ENCODE measurements around the gene FCSK. TPM values are rescaled to one million over a fixed set of nuclear protein-coding genes. Genes with fewer than 3 reads are reported as not detected.

FCSK gene
- total RNA-seq, 1 donor from 2014 or later, result 12.0 TPM

DNA sequence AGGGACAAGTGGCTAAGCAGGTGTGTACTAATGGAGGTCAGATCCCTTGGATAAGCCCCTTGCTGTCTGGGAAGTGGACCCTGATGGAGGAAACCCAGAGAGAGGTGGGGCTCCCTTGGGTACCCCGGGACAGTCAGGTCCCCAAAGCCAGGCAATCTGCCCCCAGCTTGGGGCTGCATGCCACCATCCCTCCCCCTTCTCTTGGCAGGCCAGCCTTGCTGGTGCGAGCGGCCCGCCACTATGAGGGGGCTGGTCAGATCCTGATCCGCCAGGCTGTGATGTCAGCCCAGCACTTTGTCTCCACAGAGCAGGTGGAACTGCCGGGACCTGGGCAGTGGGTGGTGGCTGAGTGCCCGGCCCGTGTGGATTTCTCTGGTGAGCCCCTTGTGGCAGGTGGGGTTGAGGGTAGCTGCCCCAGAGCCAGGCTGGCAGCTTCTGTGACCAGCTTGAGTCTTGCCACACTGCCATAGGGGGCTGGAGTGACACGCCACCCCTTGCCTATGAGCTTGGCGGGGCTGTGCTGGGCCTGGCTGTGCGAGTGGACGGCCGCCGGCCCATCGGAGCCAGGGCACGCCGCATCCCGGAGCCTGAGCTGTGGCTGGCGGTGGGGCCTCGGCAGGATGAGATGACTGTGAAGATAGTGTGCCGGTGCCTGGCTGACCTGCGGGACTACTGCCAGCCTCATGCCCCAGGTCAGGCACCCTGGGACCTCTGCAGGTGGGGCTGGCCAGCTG, 20.1 kb downstream of the FCSK start:
- Histone ChIP-seq H3K27me3 (ENCODE audit: insufficient read depth, low read length) (no peaks in the 10 kb centered on the region), H3K9ac (ENCODE audit: low read length) (no peak overlapping the region), H2AFZ (ENCODE audit: low read depth, low read length) (no peak overlapping the region), H3K79me2 (ENCODE audit: insufficient read depth, low read length) (no peaks in the 10 kb centered on the region), H3K4me2 (ENCODE audit: low read length) (no peak overlapping the region), H3K4me1 (ENCODE audit: insufficient read depth, low read length) (peaks cover 10% of the 10 kb centered on the region), H3K4me3 (ENCODE audit: insufficient read depth, low read depth, low read length) (no peak overlapping the region), H3K36me3 (ENCODE audit: insufficient read depth, low read length) (no peaks in the 10 kb centered on the region), H3K27ac (ENCODE audit: low read depth, low read length) (no peak overlapping the region), H3K9me3 (ENCODE audit: insufficient read depth, low read depth, low read length) (no peaks in the 10 kb centered on the region), H4K20me1 (ENCODE audit: insufficient read depth, low read length) (no peaks in the 10 kb centered on the region)
- Mint-ChIP-seq H3K9me3 (ENCODE audit: unreplicated experiment) (no peaks in the 10 kb centered on the region), H3K4me1 (ENCODE audit: low read depth, unreplicated experiment) (peaks cover 18% of the 10 kb centered on the region), H3K4me3 (ENCODE audit: unreplicated experiment) (no peak overlapping the region), H3K36me3 (ENCODE audit: low read depth, unreplicated experiment) (peaks cover 11% of the 10 kb centered on the region), H3K27me3 (ENCODE audit: low read depth, unreplicated experiment) (no peaks in the 10 kb centered on the region), H3K27ac (ENCODE audit: unreplicated experiment) (no peak overlapping the region)
- FAIRE-seq (no peak), DNase-seq (ENCODE audit: low read depth) (no peak)
- TF ChIP-seq, protein P1, sequence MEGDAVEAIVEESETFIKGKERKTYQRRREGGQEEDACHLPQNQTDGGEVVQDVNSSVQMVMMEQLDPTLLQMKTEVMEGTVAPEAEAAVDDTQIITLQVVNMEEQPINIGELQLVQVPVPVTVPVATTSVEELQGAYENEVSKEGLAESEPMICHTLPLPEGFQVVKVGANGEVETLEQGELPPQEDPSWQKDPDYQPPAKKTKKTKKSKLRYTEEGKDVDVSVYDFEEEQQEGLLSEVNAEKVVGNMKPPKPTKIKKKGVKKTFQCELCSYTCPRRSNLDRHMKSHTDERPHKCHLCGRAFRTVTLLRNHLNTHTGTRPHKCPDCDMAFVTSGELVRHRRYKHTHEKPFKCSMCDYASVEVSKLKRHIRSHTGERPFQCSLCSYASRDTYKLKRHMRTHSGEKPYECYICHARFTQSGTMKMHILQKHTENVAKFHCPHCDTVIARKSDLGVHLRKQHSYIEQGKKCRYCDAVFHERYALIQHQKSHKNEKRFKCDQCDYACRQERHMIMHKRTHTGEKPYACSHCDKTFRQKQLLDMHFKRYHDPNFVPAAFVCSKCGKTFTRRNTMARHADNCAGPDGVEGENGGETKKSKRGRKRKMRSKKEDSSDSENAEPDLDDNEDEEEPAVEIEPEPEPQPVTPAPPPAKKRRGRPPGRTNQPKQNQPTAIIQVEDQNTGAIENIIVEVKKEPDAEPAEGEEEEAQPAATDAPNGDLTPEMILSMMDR (IDR thresholded peaks at IDR 0.05; ENCODE audit: insufficient read depth, low read depth, low read length), result no peak
- no peak for TF ChIP-seq EZH2 (IDR thresholded peaks at IDR 0.05; ENCODE audit: insufficient read depth, low read length)

DNA sequence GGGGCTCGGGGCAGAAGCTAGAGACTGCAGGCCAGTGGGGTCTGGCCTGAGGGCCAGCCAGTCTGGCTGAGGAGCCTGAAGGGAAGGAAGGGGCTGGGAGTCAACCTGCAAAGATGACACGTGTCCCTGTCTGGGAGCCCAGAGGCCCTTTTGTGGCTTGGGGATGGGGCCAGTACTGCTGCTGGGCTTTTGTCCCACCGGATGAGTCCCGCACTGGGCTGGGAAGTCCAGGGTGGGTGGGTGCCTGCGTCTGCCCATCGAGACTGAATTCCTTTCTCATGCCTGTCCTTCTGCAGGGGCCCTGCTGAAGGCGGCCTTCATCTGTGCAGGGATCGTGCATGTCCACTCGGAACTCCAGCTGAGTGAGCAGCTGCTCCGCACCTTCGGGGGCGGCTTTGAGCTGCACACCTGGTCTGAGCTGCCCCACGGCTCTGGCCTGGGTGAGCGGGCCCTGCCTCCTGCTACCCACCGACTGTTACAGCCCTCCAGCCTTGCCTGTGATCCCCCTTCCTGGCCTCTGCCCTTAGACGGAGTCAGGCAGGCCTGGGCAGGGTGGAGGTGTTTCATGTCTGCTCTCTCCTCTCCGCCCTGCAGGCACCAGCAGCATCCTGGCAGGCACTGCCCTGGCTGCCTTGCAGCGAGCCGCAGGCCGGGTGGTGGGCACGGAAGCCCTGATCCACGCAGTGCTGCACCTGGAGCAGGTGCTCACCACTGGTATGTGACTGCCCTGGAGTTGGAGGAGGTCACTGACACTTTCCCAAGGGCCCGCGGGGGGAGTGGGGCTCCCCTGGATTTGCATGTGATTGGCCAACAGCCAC, 20.9 kb downstream of the FCSK start:
- Histone ChIP-seq H3K9ac (ENCODE audit: low read length) (no peak overlapping the region), H3K4me2 (ENCODE audit: low read length) (no peak overlapping the region), H4K20me1 (ENCODE audit: insufficient read depth, low read length) (no peaks in the 10 kb centered on the region), H3K4me1 (ENCODE audit: insufficient read depth, low read length) (peaks cover 10% of the 10 kb centered on the region), H2AFZ (ENCODE audit: low read depth, low read length) (no peak overlapping the region), H3K9me3 (ENCODE audit: insufficient read depth, low read depth, low read length) (no peaks in the 10 kb centered on the region), H3K27me3 (ENCODE audit: insufficient read depth, low read length) (no peaks in the 10 kb centered on the region), H3K36me3 (ENCODE audit: insufficient read depth, low read length) (peaks cover 3% of the 10 kb centered on the region), H3K79me2 (ENCODE audit: insufficient read depth, low read length) (no peaks in the 10 kb centered on the region), H3K27ac (ENCODE audit: low read depth, low read length) (no peak overlapping the region), H3K4me3 (ENCODE audit: insufficient read depth, low read depth, low read length) (no peak overlapping the region)
- no peak for DNase-seq (ENCODE audit: low read depth)
- Mint-ChIP-seq H3K36me3 (ENCODE audit: low read depth, unreplicated experiment) (peaks cover 11% of the 10 kb centered on the region), H3K9me3 (ENCODE audit: unreplicated experiment) (no peaks in the 10 kb centered on the region), H3K4me3 (ENCODE audit: unreplicated experiment) (no peak overlapping the region), H3K27me3 (ENCODE audit: low read depth, unreplicated experiment) (no peaks in the 10 kb centered on the region), H3K4me1 (ENCODE audit: low read depth, unreplicated experiment) (peaks cover 18% of the 10 kb centered on the region), H3K27ac (ENCODE audit: unreplicated experiment) (no peak overlapping the region)
- no peak for TF ChIP-seq EZH2 (IDR thresholded peaks at IDR 0.05; ENCODE audit: insufficient read depth, low read length)
- TF ChIP-seq, protein P1 (IDR thresholded peaks at IDR 0.05; ENCODE audit: insufficient read depth, low read depth, low read length), result no peak
- FAIRE-seq, result no peak
